ENCODE data around the gene FAN1.
A peak's percentile ranks its signal among the peaks of the same experiment; 100 is the strongest.

Gene FAN1

GRCh38 chr15:30930422-30930821, 26.7 kb downstream of the FAN1 start:
- TF ChIP-seq, protein P1, sequence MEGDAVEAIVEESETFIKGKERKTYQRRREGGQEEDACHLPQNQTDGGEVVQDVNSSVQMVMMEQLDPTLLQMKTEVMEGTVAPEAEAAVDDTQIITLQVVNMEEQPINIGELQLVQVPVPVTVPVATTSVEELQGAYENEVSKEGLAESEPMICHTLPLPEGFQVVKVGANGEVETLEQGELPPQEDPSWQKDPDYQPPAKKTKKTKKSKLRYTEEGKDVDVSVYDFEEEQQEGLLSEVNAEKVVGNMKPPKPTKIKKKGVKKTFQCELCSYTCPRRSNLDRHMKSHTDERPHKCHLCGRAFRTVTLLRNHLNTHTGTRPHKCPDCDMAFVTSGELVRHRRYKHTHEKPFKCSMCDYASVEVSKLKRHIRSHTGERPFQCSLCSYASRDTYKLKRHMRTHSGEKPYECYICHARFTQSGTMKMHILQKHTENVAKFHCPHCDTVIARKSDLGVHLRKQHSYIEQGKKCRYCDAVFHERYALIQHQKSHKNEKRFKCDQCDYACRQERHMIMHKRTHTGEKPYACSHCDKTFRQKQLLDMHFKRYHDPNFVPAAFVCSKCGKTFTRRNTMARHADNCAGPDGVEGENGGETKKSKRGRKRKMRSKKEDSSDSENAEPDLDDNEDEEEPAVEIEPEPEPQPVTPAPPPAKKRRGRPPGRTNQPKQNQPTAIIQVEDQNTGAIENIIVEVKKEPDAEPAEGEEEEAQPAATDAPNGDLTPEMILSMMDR (conservative IDR thresholded peaks at IDR 0.05; ENCODE audit: low read depth, low read length) = no peak
- no peak for DNase-seq (ENCODE audit: low read depth)

GRCh38 chr15:30933293-30933692, 29.6 kb downstream of the FAN1 start:
- no peak for DNase-seq (ENCODE audit: low read depth)
- no peak overlapping the region for H3K4me3 ChIP-seq (ENCODE audit: low read depth, low read length)
- TF ChIP-seq, protein P1 (conservative IDR thresholded peaks at IDR 0.05; ENCODE audit: low read depth, low read length) = no peak

More at GRCh38 chr15:30930422-30930821, 26.7 kb downstream of the FAN1 start:
- no peak overlapping the region for H3K4me3 ChIP-seq (ENCODE audit: low read depth, low read length)

- DNase-seq (ENCODE audit: low read depth) = no peak
- no peak overlapping the region for H3K4me3 ChIP-seq (ENCODE audit: low read depth, low read length)
- TF ChIP-seq, protein P1 (conservative IDR thresholded peaks at IDR 0.05; ENCODE audit: low read depth, low read length) = no peak
Observed at GRCh38 chr15:30939161-30939560, 35.4 kb downstream of the FAN1 start.

- TF ChIP-seq, protein P1 (conservative IDR thresholded peaks at IDR 0.05; ENCODE audit: low read depth, low read length) = no peak
- DNase-seq (ENCODE audit: low read depth) = no peak
- no peak overlapping the region for H3K4me3 ChIP-seq (ENCODE audit: low read depth, low read length)
Observed at GRCh38 chr15:30940359-30940758, 36.6 kb downstream of the FAN1 start.

GRCh38 chr15:30941520-30941919, 37.8 kb downstream of the FAN1 start:
- TF ChIP-seq, protein P1 (conservative IDR thresholded peaks at IDR 0.05; ENCODE audit: low read depth, low read length) = peak; percentile 4
- DNase-seq (ENCODE audit: low read depth) = no peak
- no peak overlapping the region for H3K4me3 ChIP-seq (ENCODE audit: low read depth, low read length)

- TF ChIP-seq, protein P1 (conservative IDR thresholded peaks at IDR 0.05; ENCODE audit: low read depth, low read length) = no peak
- H3K4me3 ChIP-seq (ENCODE audit: low read depth, low read length) = no peak overlapping the region
- no peak for DNase-seq (ENCODE audit: low read depth)
Observed at GRCh38 chr15:30943654-30944335, 40.1 kb downstream of the FAN1 start.

DNA sequence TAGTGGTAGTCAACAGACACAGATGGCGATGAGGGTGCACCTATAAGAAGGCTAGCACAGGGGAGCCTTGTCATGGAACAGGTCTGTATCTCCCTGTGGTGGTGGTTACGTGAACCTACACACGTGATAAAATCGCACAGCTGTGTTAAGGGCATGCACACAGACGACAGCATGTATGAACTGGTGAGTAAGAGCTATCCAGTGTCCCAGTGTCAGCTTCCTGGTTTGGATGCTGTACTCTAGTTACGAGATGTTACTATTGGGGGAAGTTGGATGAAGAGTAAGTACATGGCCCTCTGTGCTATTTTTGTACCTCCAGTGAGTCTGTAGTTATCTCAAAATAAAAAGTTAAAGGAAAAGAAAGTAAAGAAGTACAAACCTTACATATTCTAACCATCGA, 49.5 kb downstream of the FAN1 start:
- TF ChIP-seq, protein P1 (conservative IDR thresholded peaks at IDR 0.05; ENCODE audit: low read depth, low read length) = no peak
- no peak for DNase-seq (ENCODE audit: low read depth)
- no peak overlapping the region for H3K4me3 ChIP-seq (ENCODE audit: low read depth, low read length)

Measured in choroid plexus epithelial cell (primary cell).